Cardiac muscle cell (in vitro differentiated cells and primary cell): ENCODE measurements around the gene DSCAML1. TPM values are rescaled to one million over a fixed set of nuclear protein-coding genes. Genes with fewer than 3 reads are reported as not detected.
A peak's percentile ranks its signal among the peaks of the same experiment; 100 is the strongest.

Experiments used
- DNase-seq, 2 donors: peaks; one replicate each; pipeline versions ENCODE4 v3.0.0 to v3.0.0-alpha.2; 2010 to 2017; ENCODE audit warnings: low read depth in 1 of 2, low spot score in 1 of 2
- H3K27ac ChIP-seq: fragments of 200-600 bp; sonication (generic); 2 replicates; pipeline ENCODE4 v1.5.1; 2016
- H3K27me3 ChIP-seq: fragments of 200-600 bp; sonication (generic); 2 replicates; pipeline ENCODE4 v1.6.0; 2016; ENCODE audit warnings: control low read depth
- H3K36me3 ChIP-seq: fragments of 200-600 bp; sonication (generic); 2 replicates; pipeline ENCODE4 v1.5.1; 2016; ENCODE audit warnings: control low read depth
- H3K4me1 ChIP-seq: fragments of 200-600 bp; sonication (generic); 2 replicates; pipeline ENCODE4 v1.8.1; 2017; ENCODE audit warnings: low read depth, mild to moderate bottlenecking, mixed run types
- H3K4me3 ChIP-seq: fragments of 200-600 bp; sonication (generic); 2 replicates; pipeline ENCODE4 v1.5.1; 2016; ENCODE audit warnings: mild to moderate bottlenecking
- H3K9me3 ChIP-seq: fragments of 200-600 bp; sonication (generic); 2 replicates; pipeline ENCODE4 v1.5.1; 2017; ENCODE audit warnings: low read depth, mild to moderate bottlenecking, control low read depth
- polyA plus RNA-seq: library from polyadenylated mRNA; unstranded; fragments of >200 nt; fragmentation: Nextera tagmentation; extraction: Ambion mirVana; gene quantifications from 2 replicates; pipeline ENCODE4 v1.2.1, GENCODE V29; 2016
- total RNA-seq: library from RNA; depleted of rRNA; stranded (reverse); fragments of >200 nt; gene quantifications from 2 replicates; pipeline ENCODE4 v1.2.3, GENCODE V29; 2016
- TF ChIP-seq, protein P1 (sequence below): IDR thresholded peaks from 2 replicates; pipeline ENCODE4 v1.5.1; 2012; ENCODE audit warnings: low read depth, mild to moderate bottlenecking, low read length

Gene DSCAML1
- total and polyA plus RNA-seq, 2 experiments from 2014 or later, result 1.8 TPM; not detected in 1

DNA sequence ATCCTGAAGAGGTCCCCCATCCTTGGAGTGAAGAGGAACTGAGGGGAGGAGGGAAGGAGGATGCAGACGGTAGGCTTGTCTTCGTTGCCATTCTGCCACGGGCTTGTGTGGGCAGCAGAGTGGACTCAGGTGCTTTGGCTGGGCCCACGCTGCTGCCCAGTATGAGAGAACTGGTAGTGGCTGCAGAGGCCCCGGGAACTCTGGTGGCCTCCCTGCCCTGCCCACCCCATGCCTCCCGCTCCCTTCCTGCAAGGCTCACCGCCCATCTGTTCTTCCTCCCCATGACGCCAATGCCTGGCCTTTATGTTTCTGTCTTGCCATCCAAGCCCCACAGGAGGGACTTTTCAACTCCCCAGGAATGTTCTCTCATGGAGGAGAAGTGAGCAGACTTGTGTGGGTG lies 157.4 kb downstream of the DSCAML1 start:
- H3K9me3 ChIP-seq, result no peaks in the 10 kb centered on the region
- TF ChIP-seq, protein P1, sequence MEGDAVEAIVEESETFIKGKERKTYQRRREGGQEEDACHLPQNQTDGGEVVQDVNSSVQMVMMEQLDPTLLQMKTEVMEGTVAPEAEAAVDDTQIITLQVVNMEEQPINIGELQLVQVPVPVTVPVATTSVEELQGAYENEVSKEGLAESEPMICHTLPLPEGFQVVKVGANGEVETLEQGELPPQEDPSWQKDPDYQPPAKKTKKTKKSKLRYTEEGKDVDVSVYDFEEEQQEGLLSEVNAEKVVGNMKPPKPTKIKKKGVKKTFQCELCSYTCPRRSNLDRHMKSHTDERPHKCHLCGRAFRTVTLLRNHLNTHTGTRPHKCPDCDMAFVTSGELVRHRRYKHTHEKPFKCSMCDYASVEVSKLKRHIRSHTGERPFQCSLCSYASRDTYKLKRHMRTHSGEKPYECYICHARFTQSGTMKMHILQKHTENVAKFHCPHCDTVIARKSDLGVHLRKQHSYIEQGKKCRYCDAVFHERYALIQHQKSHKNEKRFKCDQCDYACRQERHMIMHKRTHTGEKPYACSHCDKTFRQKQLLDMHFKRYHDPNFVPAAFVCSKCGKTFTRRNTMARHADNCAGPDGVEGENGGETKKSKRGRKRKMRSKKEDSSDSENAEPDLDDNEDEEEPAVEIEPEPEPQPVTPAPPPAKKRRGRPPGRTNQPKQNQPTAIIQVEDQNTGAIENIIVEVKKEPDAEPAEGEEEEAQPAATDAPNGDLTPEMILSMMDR, result no peak
- no peaks in the 10 kb centered on the region for H3K36me3 ChIP-seq
- no peak overlapping the region for H3K27ac ChIP-seq
- DNase-seq, result no peak
- peaks cover 9% of the 10 kb centered on the region for H3K4me1 ChIP-seq
- no peaks in the 10 kb centered on the region for H3K27me3 ChIP-seq
- H3K4me3 ChIP-seq, result no peak overlapping the region

GRCh38 chr11:117638911-117639543 lies 158.0 kb downstream of the DSCAML1 start:
- TF ChIP-seq, protein P1, result no peak
- Histone ChIP-seq H3K27ac (no peak overlapping the region), H3K9me3 (no peaks in the 10 kb centered on the region), H3K4me3 (no peak overlapping the region), H3K4me1 (peaks cover 11% of the 10 kb centered on the region), H3K36me3 (no peaks in the 10 kb centered on the region), H3K27me3 (no peaks in the 10 kb centered on the region)
- no peak for DNase-seq

DNA sequence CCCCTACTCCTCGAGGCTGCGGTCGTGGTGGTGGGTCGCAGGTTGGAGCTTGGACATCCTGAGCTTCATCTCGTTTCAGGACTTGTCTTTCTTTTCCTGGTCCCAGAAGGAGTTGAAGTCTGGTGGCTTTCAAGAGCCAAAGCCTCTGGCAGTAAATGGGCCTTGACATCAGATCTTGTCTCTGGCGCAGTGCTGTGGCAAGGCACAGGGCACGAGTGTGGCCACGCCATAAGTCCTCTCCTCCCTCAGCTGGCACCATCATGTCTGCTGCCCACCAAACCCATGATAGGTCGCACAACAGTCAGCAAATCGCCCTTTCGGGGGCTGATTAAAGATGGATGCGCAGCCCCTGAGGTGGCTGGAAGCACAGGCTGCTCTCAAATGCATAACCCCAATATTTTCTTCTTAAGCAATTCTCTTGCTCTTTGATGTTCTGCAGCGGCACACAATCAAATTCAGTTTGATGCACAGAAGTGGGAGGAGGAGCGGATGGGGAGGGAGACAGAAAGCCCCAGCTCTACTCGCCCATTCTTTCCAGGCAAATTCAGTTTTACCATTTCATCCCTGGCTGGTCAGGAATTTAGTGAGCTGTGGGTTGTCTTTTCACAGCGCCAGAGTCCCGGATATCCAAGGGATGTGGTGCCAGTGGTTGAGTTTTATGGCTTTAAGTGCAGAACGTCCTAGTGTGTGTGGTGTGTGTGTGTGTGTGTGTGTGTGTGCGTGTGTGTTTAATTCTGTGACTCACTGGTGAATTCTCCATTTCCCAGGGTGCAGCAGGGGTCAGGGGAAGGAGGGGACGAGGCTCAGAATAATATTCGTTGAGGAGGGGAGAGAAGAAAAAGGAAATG lies 162.0 kb downstream of the DSCAML1 start:
- Histone ChIP-seq H3K9me3 (no peaks in the 10 kb centered on the region), H3K4me1 (peaks cover 23% of the 10 kb centered on the region), H3K27me3 (no peaks in the 10 kb centered on the region), H3K36me3 (no peaks in the 10 kb centered on the region), H3K27ac (no peak overlapping the region), H3K4me3 (no peak overlapping the region)
- DNase-seq, result peak in 1 of 2 donors; percentile 2
- TF ChIP-seq, protein P1, result no peak

DNA sequence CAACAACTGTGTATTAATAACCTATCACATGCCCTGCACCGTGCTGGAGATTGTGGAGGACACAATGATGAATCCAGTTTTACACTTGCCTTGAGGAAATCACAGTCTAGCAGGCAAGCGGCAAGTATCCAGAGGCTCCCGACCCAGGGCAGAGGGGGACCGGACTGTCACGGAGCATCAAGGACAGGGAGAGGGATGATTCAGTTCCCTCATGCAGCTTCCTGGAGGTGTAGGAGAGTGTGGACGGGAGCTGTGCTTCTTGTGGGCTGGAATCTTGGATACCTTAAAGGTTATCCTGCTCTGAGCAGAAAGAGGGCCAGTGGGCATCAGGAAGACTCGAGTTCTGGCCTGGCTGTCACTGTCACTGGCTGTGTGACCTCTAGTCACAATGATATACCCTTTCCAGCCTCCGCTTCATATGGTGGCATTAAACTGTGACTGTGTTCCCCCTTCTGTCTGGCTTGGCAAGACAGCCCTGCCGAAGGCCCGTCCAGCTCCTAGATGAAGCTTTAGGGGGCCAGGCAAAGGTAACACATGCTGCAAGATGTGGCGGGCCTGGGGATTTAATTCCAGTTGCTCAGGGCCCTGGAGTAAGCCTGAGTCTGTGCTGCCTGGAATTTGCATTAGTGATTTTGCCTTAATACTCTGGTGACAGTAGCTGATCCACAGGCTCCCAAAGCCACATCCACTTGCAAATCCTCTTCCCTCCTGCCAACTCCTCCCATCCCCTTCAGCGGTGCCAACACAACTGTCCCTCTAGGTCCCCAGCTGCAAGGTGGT lies 162.8 kb downstream of the DSCAML1 start:
- Histone ChIP-seq H3K9me3 (no peaks in the 10 kb centered on the region), H3K27ac (no peak overlapping the region), H3K36me3 (no peaks in the 10 kb centered on the region), H3K4me1 (peaks cover 23% of the 10 kb centered on the region), H3K4me3 (no peak overlapping the region), H3K27me3 (no peaks in the 10 kb centered on the region)
- no peak for DNase-seq
- TF ChIP-seq, protein P1, result no peak

GRCh38 chr11:117633186-117633754 lies 163.7 kb downstream of the DSCAML1 start:
- no peaks in the 10 kb centered on the region for H3K9me3 ChIP-seq
- H3K4me3 ChIP-seq, result no peak overlapping the region
- TF ChIP-seq, protein P1, result no peak
- H3K27me3 ChIP-seq, result no peaks in the 10 kb centered on the region
- DNase-seq, result peak in 1 of 2 donors; percentile 63
- peaks cover 23% of the 10 kb centered on the region for H3K4me1 ChIP-seq
- no peaks in the 10 kb centered on the region for H3K36me3 ChIP-seq
- peak overlapping the region; percentile 31 for H3K27ac ChIP-seq
